Astrocyte (in vitro differentiated cells and primary cell): ENCODE measurements around the gene KCNC1. TPM values are rescaled to one million over a fixed set of nuclear protein-coding genes. Genes with fewer than 3 reads are reported as not detected.

ENCODE experiments used
- DNase-seq: peaks from one replicate; pipeline ENCODE4 v3.0.0-alpha.2; 2010; ENCODE audit warnings: low read depth
- FAIRE-seq: peaks from 2 replicates; lab custom pipeline; 2011; peaks lifted over from hg19 to GRCh38; lab: Jason Lieb, UNC
- H2AFZ ChIP-seq: 2 replicates; pipeline ENCODE4 v1.6.0; 2012; ENCODE audit warnings: low read depth, low read length, inconsistent platforms
- H3K27ac ChIP-seq: 2 replicates; pipeline ENCODE4 v1.5.1; 2011; ENCODE audit warnings: low read depth, low read length, inconsistent platforms
- H3K27me3 ChIP-seq: 2 replicates; pipeline ENCODE4 v1.6.0; 2011; ENCODE audit warnings: low read length, inconsistent platforms; ENCODE audit not compliant: insufficient read depth
- H3K36me3 ChIP-seq: 2 replicates; pipeline ENCODE4 v1.5.1; 2011; ENCODE audit warnings: low read length, inconsistent platforms; ENCODE audit not compliant: insufficient read depth
- H3K4me1 ChIP-seq: 2 replicates; pipeline ENCODE4 v1.5.1; 2011; ENCODE audit warnings: low read length, inconsistent platforms; ENCODE audit not compliant: insufficient read depth
- H3K4me2 ChIP-seq: 2 replicates; pipeline ENCODE4 v1.6.0; 2012; ENCODE audit warnings: low read length, inconsistent platforms
- H3K4me3 ChIP-seq: 2 replicates; pipeline ENCODE4 v1.5.1; 2011; ENCODE audit warnings: low read depth, mild to moderate bottlenecking, low read length, inconsistent platforms; ENCODE audit not compliant: insufficient read depth
- H3K79me2 ChIP-seq: 2 replicates; pipeline ENCODE4 v1.6.0; 2012; ENCODE audit warnings: mild to moderate bottlenecking, low read length, inconsistent platforms; ENCODE audit not compliant: insufficient read depth
- H3K9ac ChIP-seq: 2 replicates; pipeline ENCODE4 v1.6.0; 2012; ENCODE audit warnings: mild to moderate bottlenecking, low read length, inconsistent platforms
- H3K9me3 ChIP-seq: 2 replicates; pipeline ENCODE4 v1.5.1; 2012; ENCODE audit warnings: low read depth, mild to moderate bottlenecking, low read length, inconsistent platforms; ENCODE audit not compliant: insufficient read depth
- H4K20me1 ChIP-seq: 2 replicates; pipeline ENCODE4 v1.6.0; 2012; ENCODE audit warnings: low read length, inconsistent platforms; ENCODE audit not compliant: insufficient read depth
- H3K27ac Mint-ChIP-seq: one replicate; pipeline ENCODE4 v1.8.0; 2021; ENCODE audit warnings: mild to moderate bottlenecking, mixed read lengths; ENCODE audit not compliant: unreplicated experiment
- H3K27me3 Mint-ChIP-seq: one replicate; pipeline ENCODE4 v1.8.0; 2021; ENCODE audit warnings: low read depth, mixed read lengths; ENCODE audit not compliant: unreplicated experiment
- H3K36me3 Mint-ChIP-seq: one replicate; pipeline ENCODE4 v1.8.0; 2021; ENCODE audit warnings: low read depth, mixed read lengths; ENCODE audit not compliant: unreplicated experiment
- H3K4me1 Mint-ChIP-seq: one replicate; pipeline ENCODE4 v1.8.0; 2021; ENCODE audit warnings: low read depth, mixed read lengths; ENCODE audit not compliant: unreplicated experiment
- H3K4me3 Mint-ChIP-seq: one replicate; pipeline ENCODE4 v1.8.0; 2021; ENCODE audit warnings: mild to moderate bottlenecking, moderate library complexity, mixed read lengths; ENCODE audit not compliant: unreplicated experiment
- H3K9me3 Mint-ChIP-seq: one replicate; pipeline ENCODE4 v1.8.0; 2021; ENCODE audit warnings: mild to moderate bottlenecking, mixed read lengths; ENCODE audit not compliant: unreplicated experiment
- EZH2 ChIP-seq: IDR thresholded peaks from 2 replicates; pipeline ENCODE4 v1.6.1; 2012; ENCODE audit warnings: mild to moderate bottlenecking, low read length, inconsistent platforms; ENCODE audit not compliant: insufficient read depth
- total RNA-seq: library from RNA; stranded (reverse); gene quantifications from 2 replicates; pipeline ENCODE4 v1.2.1, GENCODE V29; 2021
- TF ChIP-seq, protein P1 (sequence below): IDR thresholded peaks from 2 replicates; pipeline ENCODE4 v1.5.1; 2011; ENCODE audit warnings: low read depth, mild to moderate bottlenecking, inconsistent platforms, low read length, moderate library complexity; ENCODE audit not compliant: insufficient read depth

Gene KCNC1
- total RNA-seq, 1 donor from 2014 or later: 0.05 TPM

DNA sequence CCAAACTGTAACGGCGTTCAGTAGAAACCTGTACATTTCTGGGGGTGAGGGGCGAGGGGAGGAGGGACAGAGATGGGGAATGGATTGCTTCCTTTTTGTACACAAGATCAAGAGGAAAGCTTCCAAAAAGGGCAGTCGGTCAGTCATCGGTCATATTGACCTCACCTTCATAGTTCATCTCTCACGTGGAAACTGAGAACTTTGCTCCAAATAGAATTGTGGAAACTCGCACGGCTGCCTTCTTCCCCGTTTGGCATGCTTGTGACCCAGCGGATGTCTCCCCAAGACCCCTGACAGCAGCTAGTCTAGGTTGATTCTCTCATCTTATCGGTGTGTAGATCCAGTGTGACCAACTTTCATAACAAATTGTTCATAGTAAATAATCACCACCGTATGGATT, 47.6 kb downstream of the KCNC1 start:
- H2AFZ ChIP-seq: no peak overlapping the region
- peaks cover 2% of the 10 kb centered on the region for H3K36me3 Mint-ChIP-seq
- H3K27me3 ChIP-seq: no peaks in the 10 kb centered on the region
- H3K4me1 Mint-ChIP-seq: peaks cover 4% of the 10 kb centered on the region
- H3K4me3 ChIP-seq: no peak overlapping the region
- H3K9me3 ChIP-seq: no peaks in the 10 kb centered on the region
- H3K4me2 ChIP-seq: no peak overlapping the region
- H4K20me1 ChIP-seq: no peaks in the 10 kb centered on the region
- no peak overlapping the region for H3K9ac ChIP-seq
- FAIRE-seq (no peak), DNase-seq (no peak)
- H3K27me3 Mint-ChIP-seq: peaks cover 31% of the 10 kb centered on the region
- H3K27ac ChIP-seq: no peak overlapping the region
- no peak overlapping the region for H3K27ac Mint-ChIP-seq
- H3K36me3 ChIP-seq: no peaks in the 10 kb centered on the region
- H3K4me3 Mint-ChIP-seq: no peak overlapping the region
- no peaks in the 10 kb centered on the region for H3K79me2 ChIP-seq
- no peak for TF ChIP-seq EZH2
- TF ChIP-seq, protein P1, sequence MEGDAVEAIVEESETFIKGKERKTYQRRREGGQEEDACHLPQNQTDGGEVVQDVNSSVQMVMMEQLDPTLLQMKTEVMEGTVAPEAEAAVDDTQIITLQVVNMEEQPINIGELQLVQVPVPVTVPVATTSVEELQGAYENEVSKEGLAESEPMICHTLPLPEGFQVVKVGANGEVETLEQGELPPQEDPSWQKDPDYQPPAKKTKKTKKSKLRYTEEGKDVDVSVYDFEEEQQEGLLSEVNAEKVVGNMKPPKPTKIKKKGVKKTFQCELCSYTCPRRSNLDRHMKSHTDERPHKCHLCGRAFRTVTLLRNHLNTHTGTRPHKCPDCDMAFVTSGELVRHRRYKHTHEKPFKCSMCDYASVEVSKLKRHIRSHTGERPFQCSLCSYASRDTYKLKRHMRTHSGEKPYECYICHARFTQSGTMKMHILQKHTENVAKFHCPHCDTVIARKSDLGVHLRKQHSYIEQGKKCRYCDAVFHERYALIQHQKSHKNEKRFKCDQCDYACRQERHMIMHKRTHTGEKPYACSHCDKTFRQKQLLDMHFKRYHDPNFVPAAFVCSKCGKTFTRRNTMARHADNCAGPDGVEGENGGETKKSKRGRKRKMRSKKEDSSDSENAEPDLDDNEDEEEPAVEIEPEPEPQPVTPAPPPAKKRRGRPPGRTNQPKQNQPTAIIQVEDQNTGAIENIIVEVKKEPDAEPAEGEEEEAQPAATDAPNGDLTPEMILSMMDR: no peak
- peaks cover 2% of the 10 kb centered on the region for H3K9me3 Mint-ChIP-seq
- peaks cover 8% of the 10 kb centered on the region for H3K4me1 ChIP-seq

DNA sequence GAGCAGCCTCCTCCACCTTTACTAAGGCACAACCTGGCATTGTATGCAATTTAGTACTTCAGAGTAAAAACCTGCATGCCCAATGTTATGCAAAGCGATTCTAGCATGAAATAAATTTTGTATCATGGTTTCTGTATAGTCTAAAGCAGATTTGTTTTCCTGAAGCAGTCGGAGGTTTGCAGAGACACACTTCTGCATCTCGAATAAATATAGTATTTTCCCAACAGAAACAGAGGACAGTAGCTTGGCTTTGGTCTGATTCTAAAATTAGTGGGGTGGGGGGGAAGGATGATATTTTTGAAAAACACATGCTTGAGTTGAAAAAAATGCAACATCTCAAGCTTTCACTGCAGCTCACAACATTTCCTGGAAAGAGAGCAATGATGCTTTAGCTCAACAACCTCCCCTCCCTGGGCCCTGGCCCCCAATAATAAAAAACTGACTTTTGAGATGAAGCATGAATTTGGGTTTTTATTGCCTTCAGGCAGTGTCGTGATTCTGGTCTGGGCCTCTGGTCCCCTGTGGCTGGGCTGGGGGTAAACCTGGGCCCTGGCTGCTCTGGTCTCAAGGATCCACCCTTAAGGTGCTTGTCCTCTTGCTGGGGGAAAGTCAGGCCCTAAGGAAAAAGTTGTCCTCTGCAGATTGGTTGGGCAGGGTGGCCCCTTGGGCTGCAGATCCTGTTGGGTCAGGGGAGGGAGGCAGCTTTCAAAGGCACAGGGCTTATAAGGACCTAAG, 48.2 kb downstream of the KCNC1 start:
- Mint-ChIP-seq H3K4me3 (no peak overlapping the region), H3K27me3 (peaks cover 25% of the 10 kb centered on the region), H3K4me1 (peaks cover 7% of the 10 kb centered on the region), H3K36me3 (peaks cover 2% of the 10 kb centered on the region), H3K27ac (no peak overlapping the region), H3K9me3 (peaks cover under 1% of the 10 kb centered on the region)
- H3K4me1 ChIP-seq: peaks cover 14% of the 10 kb centered on the region
- DNase-seq (no peak), FAIRE-seq (no peak)
- no peak overlapping the region for H3K4me2 ChIP-seq
- H3K4me3 ChIP-seq: no peak overlapping the region
- no peaks in the 10 kb centered on the region for H3K36me3 ChIP-seq
- no peak for TF ChIP-seq EZH2
- TF ChIP-seq, protein P1: no peak
- no peaks in the 10 kb centered on the region for H3K79me2 ChIP-seq
- no peak overlapping the region for H3K9ac ChIP-seq
- H3K9me3 ChIP-seq: no peaks in the 10 kb centered on the region
- no peaks in the 10 kb centered on the region for H4K20me1 ChIP-seq
- no peaks in the 10 kb centered on the region for H3K27me3 ChIP-seq
- no peak overlapping the region for H3K27ac ChIP-seq
- H2AFZ ChIP-seq: no peak overlapping the region

DNA sequence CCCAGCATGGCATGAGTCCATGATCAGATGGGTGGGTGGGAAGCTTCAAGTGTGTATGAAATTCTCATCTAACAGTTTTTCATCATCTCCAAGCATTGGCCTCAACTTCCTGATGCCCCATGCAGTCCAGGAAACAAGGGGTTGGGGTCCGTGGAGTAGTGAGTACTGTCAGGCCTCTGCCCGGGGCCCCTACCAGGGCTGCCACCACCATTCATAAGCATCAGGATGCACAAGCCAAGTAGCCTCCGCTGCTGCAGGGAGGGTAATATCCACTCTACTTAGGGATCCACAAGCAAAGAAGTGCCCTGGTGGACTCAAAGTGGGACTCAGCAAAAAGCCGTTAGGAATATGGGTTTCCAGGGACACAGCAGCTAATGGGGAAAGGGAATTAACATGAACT, 49.3 kb downstream of the KCNC1 start:
- no peak for TF ChIP-seq EZH2
- TF ChIP-seq, protein P1: no peak
- Mint-ChIP-seq H3K36me3 (peaks cover 2% of the 10 kb centered on the region), H3K4me3 (no peak overlapping the region), H3K27ac (no peak overlapping the region), H3K4me1 (peaks cover 7% of the 10 kb centered on the region), H3K27me3 (peaks cover 19% of the 10 kb centered on the region), H3K9me3 (peaks cover 2% of the 10 kb centered on the region)
- Histone ChIP-seq H3K4me1 (peaks cover 14% of the 10 kb centered on the region), H2AFZ (no peak overlapping the region), H3K27me3 (no peaks in the 10 kb centered on the region), H3K4me2 (no peak overlapping the region), H4K20me1 (no peaks in the 10 kb centered on the region), H3K9ac (no peak overlapping the region), H3K36me3 (no peaks in the 10 kb centered on the region), H3K9me3 (no peaks in the 10 kb centered on the region), H3K27ac (no peak overlapping the region), H3K79me2 (no peaks in the 10 kb centered on the region), H3K4me3 (no peak overlapping the region)
- DNase-seq (no peak), FAIRE-seq (no peak)
